ENCODE measurements around the gene CTNNA2.

GRCh38 chr2:79792090-79792489, 279.2 kb downstream of the CTNNA2 start:
- TF ChIP-seq CTCF (IDR thresholded peaks at IDR 0.05 in 2 of 3, conservative IDR thresholded peaks at IDR 0.05 in 1 of 3; ENCODE audit: insufficient read depth in 2 of 3, low read depth in 1 of 3, low read length in 3 of 3): no peak
- no peak for TF ChIP-seq E2F1 (CRISPR knock-in tag; IDR thresholded peaks at IDR 0.05)
- no peak for TF ChIP-seq ETV6 (IDR thresholded peaks at IDR 0.05; ENCODE audit: borderline replicate concordance in 1 of 2, low read depth in 2 of 2, low read length in 1 of 2)
- no peak for TF ChIP-seq ETV6 (CRISPR knock-in tag; IDR thresholded peaks at IDR 0.05; ENCODE audit: borderline replicate concordance)
- no peak for TF ChIP-seq ATF2 (CRISPR knock-in tag; IDR thresholded peaks at IDR 0.05)
- no peak for TF ChIP-seq USF1 (CRISPR knock-in tag; IDR thresholded peaks at IDR 0.05)

Data from K562 (cell line).